ENCODE results near the gene PODNL1. TPM values are rescaled to one million over a fixed set of nuclear protein-coding genes. Genes with fewer than 3 reads are reported as not detected.

PODNL1 gene
- 0.18 and 1.3 TPM in 2 replicates for total RNA-seq

- no peak for DNase-seq (ENCODE audit: extremely low read depth, low read depth, low spot score)
Measured at GRCh38 chr19:13938301-13939064, at the start of gene PODNL1. PODNL1 (minus strand) TSS chr19:13938417; CDS start chr19:13938181, 236 bp downstream.

GRCh38 chr19:13987101-13987890 lies 49.1 kb upstream of the PODNL1 start:
- DNase-seq (ENCODE audit: extremely low read depth, low read depth, low spot score): no peak

DNA sequence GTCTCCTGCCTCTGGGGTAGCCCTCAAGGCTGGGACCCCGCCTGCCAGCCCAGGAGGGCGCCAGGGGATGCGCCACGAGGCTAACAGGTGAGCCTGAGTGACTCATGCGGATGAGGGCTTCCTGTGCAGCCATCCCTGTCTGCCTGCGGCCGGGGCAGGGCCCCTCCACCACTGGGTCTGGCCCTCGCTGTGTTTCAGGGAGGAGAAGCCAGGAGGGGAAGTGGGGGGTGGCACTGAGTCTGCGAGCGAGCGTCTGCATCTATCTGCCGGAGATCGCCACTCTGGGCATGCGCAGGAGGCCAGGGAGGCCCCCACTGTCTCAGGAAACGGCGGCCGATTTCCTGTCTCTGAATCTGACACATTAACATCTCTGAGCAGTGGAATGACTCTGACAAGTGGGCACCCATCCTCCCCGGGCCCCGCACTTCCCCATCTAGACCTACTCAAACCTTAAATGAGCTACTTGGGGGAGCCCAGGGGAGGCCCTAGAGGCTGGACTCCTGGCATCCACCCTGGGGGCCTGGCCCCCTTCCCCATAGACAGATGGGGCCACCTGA lies 48.2 kb upstream of the PODNL1 start:
- peak; percentile 42 for DNase-seq (ENCODE audit: extremely low read depth, low read depth, low spot score)

GRCh38 chr19:13985771-13986347 lies 47.6 kb upstream of the PODNL1 start:
- no peak for DNase-seq (ENCODE audit: extremely low read depth, low read depth, low spot score)

DNA sequence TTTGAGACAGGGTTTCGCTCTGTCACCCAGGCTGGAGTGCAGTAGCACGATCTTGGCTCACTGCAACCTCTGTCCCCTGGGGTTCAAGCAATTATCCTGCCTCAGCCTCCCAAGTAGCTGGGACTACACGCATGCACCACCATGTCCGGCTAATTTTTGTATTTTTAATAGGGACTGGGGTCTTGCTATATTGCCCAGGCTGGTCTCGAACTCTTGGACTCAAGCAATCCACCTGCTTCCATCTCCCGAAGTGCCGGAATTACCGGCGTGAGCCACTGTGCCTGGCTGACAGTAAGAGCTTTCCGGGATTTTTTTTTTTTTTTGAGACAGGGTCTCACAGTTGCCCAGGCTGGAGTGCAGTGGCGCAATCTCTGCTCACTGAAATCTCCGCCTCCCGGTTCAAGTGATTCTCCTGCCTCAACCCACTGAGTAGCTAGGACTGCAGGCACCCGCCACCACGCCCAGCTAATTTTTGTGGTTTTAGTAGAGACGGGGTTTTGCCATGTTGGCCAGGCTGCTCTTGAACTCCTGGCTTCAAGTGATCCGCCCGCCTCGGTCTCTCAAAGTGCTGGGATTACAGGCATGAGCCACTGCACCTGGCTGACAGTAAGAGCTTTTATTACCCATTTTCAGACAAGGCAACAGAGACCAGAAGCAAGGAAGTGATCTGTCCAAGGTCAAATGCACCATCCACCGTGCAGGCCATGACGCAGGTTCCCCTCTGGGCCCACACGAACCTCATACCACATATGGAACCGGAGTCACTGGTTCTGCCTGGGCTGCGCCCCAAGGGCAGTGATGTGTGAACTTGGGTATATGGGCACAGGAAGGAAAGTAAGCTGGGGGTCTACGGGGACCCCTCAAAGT lies 46.9 kb upstream of the PODNL1 start:
- no peak for DNase-seq (ENCODE audit: extremely low read depth, low read depth, low spot score)

DNA sequence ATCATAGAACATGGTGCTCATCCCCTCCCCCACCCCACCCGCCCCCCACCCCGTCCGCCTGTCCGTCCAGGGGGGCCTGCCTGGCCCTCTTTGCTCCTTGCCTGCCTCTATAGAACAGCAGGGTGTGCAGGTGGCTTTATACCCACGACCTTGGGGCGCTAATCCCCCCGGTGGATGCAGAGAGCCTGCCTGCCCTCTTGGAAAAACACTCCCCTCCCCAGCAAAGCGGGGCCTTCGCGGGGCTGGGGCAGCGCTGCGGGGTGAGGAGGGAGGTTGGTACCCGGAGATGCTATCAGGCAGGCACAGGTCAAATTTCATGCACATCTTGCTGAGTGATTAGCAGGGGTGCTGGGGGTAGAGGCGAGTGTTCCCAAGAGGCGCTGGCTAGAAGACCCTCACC lies 46.0 kb upstream of the PODNL1 start:
- DNase-seq (ENCODE audit: extremely low read depth, low read depth, low spot score): no peak

GRCh38 chr19:13983213-13983889 lies 45.1 kb upstream of the PODNL1 start:
- no peak for DNase-seq (ENCODE audit: extremely low read depth, low read depth, low spot score)

DNA sequence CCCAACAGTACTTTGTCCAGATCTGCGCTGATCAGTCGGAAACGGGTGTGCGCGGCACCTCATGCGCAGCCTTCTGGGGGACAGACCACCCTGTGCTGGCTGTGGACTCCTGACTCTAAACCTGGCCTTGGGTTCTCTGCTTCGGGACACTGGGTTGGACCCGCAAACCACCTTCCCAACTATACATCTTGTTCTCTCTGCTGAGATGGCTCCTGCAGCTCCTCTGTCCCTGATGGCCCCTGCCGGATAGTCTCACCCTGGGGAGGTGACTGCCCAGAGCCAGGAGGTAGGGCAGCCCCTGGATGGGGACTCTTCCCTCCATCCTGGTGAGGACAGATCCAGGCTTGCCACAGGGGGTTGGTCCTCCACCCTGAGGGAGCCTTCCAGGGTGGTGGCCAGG lies 44.6 kb upstream of the PODNL1 start:
- no peak for DNase-seq (ENCODE audit: extremely low read depth, low read depth, low spot score)

DNA sequence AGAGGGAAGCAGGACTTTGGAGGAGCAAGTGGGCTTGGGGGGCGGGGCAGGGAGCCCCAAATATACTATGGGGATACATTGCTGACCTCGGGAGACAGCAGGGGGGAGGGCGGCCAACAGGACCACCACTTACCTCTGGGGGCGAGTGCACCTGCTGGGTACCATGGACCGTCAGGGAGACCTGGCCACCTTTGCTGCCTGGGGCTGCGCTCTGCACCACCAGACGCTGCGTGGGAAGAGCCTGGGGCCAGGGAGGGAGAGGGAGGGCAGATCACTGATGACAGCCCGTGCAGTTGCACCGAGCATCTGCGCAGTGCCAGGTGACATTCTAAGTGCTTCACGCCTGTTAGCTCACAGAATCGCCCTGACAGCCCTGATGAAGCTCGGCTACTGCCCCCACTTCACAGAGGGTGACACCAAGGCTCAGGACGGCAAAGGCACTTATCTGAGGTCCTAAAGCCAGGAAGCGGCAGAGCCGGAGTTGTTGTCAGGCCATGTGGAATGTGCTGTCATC lies 43.8 kb upstream of the PODNL1 start:
- no peak for DNase-seq (ENCODE audit: extremely low read depth, low read depth, low spot score)

DNA sequence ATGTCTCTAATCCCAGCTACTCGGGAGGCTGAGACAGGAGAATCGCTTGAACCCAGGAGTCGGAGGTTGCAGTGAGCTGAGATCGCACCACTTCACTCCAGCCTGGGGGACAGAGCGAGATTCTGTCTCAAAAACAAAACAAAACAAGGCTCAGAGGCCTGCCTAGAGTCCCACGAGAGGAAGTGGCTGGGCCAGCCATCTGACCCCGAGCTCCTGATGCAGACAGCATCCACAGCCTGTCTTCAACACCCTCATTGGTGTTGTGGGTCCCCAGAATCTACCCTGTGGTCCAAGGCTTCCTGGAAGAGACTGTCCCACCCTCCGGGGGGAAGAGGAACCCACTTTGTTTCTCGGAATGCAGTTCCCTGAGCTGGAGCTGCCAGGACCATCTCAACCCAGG lies 43.2 kb upstream of the PODNL1 start:
- no peak for DNase-seq (ENCODE audit: extremely low read depth, low read depth, low spot score)

GRCh38 chr19:13981021-13981420 lies 42.8 kb upstream of the PODNL1 start:
- DNase-seq (ENCODE audit: extremely low read depth, low read depth, low spot score): no peak

- no peak for DNase-seq (ENCODE audit: extremely low read depth, low read depth, low spot score)
Measured at GRCh38 chr19:13980340-13980739, 42.1 kb upstream of the PODNL1 start.

GRCh38 chr19:13979686-13980085 lies 41.5 kb upstream of the PODNL1 start:
- no peak for DNase-seq (ENCODE audit: extremely low read depth, low read depth, low spot score)

DNA sequence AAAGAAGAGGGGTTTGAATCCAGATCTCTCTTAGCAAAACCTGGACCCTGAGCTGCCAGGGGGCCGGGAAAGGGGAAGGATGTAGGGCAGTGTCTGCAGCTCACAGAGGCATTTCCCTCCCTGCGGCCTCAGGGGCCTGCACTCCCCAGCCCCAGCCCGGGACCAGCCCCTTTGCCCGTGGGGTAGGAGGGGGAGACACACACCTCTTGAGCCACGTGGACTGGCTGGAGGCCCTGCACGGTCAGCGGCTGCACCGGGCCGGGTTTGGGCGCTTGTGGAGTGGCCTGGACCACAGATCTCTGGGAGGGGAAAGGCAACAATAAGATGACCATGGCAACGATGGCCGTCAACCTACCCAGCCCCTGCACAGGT lies 41.0 kb upstream of the PODNL1 start:
- no peak for DNase-seq (ENCODE audit: extremely low read depth, low read depth, low spot score)

DNA sequence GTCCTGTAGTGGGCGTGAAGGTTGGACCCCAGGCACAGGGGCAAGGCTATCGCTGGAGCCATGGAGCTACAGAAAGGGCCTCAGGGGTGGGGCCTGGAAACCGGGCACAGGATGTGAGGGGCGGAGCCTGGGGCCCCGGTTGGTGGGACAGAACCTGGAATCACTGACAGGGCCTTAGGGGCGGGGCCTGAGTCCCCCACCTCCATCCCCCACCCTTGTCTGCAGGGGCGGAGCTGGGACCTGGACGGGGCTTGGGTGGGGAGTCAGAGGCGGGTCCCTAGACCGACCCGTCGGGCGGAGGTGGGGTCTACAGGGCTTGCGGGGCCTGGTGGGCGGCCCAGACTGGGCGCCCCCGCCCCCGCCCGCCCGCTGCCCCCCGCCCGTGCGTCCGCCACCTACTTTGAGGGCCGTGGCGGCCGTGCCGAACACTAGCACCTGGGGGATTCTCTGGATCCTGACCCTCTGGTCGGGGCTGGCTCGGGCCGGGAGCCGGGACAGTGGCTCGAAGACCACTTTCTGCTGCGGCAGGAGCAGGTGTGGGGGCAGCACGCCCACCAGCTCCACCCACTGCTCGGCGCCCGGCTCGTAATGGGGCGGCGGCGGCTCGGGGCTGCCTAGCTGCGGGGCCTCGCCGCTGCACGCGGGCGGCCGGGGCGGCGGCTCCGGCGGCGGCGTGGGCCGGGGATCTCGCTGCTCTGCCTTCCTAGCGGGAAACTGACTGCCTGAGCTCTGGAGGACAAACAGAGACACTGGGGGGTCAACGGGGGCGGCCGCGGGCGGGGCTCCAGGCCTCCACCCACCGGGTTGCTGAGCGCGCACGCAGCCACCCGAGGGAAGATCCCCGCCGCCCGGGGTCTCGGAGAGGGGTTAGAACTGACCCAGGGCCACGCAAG lies 40.4 kb upstream of the PODNL1 start:
- DNase-seq (ENCODE audit: extremely low read depth, low read depth, low spot score): no peak

- no peak for DNase-seq (ENCODE audit: extremely low read depth, low read depth, low spot score)
Measured at GRCh38 chr19:13977803-13978202, 39.6 kb upstream of the PODNL1 start.

- DNase-seq (ENCODE audit: extremely low read depth, low read depth, low spot score): no peak
Measured at GRCh38 chr19:13976446-13976845, 38.2 kb upstream of the PODNL1 start.

- no peak for DNase-seq (ENCODE audit: extremely low read depth, low read depth, low spot score)
Measured at GRCh38 chr19:13975870-13976269, 37.7 kb upstream of the PODNL1 start.

DNA sequence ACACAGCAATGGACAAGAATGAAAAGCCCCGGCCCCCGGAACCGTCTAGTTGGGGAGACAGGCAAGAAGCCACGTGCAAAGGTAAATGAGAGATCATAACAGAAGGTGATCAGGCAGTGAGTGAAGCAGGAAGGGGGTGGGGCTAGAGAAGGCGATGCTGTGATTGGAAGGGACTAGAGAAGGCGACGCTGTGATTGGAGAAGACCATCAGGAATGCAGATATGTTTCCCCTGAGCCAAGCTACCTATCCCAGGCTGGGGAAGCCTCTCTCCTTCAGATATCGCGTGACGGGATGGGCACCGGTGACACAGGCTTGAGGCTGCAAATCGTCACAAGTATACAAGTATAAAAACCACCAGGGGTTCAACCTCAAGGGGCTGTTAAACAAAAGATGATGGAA lies 35.9 kb upstream of the PODNL1 start:
- DNase-seq (ENCODE audit: extremely low read depth, low read depth, low spot score): no peak
